WTC11 (cell line): ENCODE results near the gene RPRD2. TPM values are rescaled to one million over a fixed set of nuclear protein-coding genes. Genes with fewer than 3 reads are reported as not detected.

Experiments used
- ATAC-seq: fragments of 200-7000 bp; cut with Tn5 transposase; 2 replicates; pipeline ENCODE4 v1.10.0; 2021; ENCODE audit warnings: mild to moderate bottlenecking, moderate library complexity
- CTCF ChIA-PET: fragments of 300-600 bp; sonication (Branson Sonifier 250); formaldehyde crosslinking; loops from one replicate; lab custom pipeline; 2021; ENCODE audit warnings: antibody characterized with exemption; lab: Charles Lee
- POLR2A ChIA-PET: fragments of 350-600 bp; sonication (Branson Sonifier 250); formaldehyde crosslinking; loops from one replicate; lab custom pipeline; 2021; ENCODE audit warnings: antibody characterized with exemption; lab: Charles Lee
- DNase-seq: peaks from one replicate; pipeline ENCODE4 v3.0.0; 2021; ENCODE audit warnings: low spot score
- H3K27ac Mint-ChIP-seq: 2 replicates; pipeline ENCODE4 v1.8.0; 2021; ENCODE audit warnings: mixed read lengths
- H3K27me3 Mint-ChIP-seq: 2 replicates; pipeline ENCODE4 v1.8.0; 2021; ENCODE audit warnings: low read depth, mild to moderate bottlenecking, moderate library complexity, mixed read lengths
- H3K36me3 Mint-ChIP-seq: 2 replicates; pipeline ENCODE4 v1.8.0; 2021; ENCODE audit warnings: mixed read lengths
- H3K4me1 Mint-ChIP-seq: 2 replicates; pipeline ENCODE4 v1.8.0; 2022; ENCODE audit warnings: mixed read lengths
- H3K4me3 Mint-ChIP-seq: 2 replicates; pipeline ENCODE4 v1.8.0; 2021; ENCODE audit warnings: mild to moderate bottlenecking, moderate library complexity, mixed read lengths
- H3K9me3 Mint-ChIP-seq: 2 replicates; pipeline ENCODE4 v1.8.0; 2021; ENCODE audit warnings: mixed read lengths
- AR ChIP-seq: fragments of 250-450 bp; sonication (Bioruptor Pico); IDR thresholded peaks from 2 replicates; pipeline ENCODE4 v1.9.0; 2021; ENCODE audit warnings: mild to moderate bottlenecking
- CREB1 ChIP-seq: sonication (generic); formaldehyde crosslinking; IDR thresholded peaks from 2 replicates; pipeline ENCODE4 v1.8.0; 2023; ENCODE audit warnings: mild to moderate bottlenecking, missing genetic modification reagents
- CTCF ChIP-seq: fragments of 200-600 bp; IDR thresholded peaks from 2 replicates; pipeline ENCODE4 v1.8.0; 2022; ENCODE audit warnings: antibody characterized with exemption
- ERG ChIP-seq: fragments of 250-450 bp; sonication (Bioruptor Pico); IDR thresholded peaks from 2 replicates; pipeline ENCODE4 v1.8.0; 2021; ENCODE audit warnings: mild to moderate bottlenecking
- FOXK1 ChIP-seq: sonication (generic); formaldehyde crosslinking; IDR thresholded peaks from 2 replicates; pipeline ENCODE4 v1.8.0; 2022; ENCODE audit warnings: mild to moderate bottlenecking, moderate library complexity, missing genetic modification reagents
- GTF2I ChIP-seq: fragments of 250-450 bp; sonication (Bioruptor Pico); conservative IDR thresholded peaks from 2 replicates; pipeline ENCODE4 v1.4.0; 2021; ENCODE audit warnings: mild to moderate bottlenecking
- HMGXB4 ChIP-seq: sonication (generic); formaldehyde crosslinking; IDR thresholded peaks from 2 replicates; pipeline ENCODE4 v1.8.1; 2023; ENCODE audit warnings: mild to moderate bottlenecking, moderate library complexity, missing genetic modification reagents
- IRF2 ChIP-seq: sonication (generic); formaldehyde crosslinking; IDR thresholded peaks from 2 replicates; pipeline ENCODE4 v1.8.0; 2022; ENCODE audit warnings: low read depth, missing genetic modification reagents, borderline replicate concordance
- JAZF1 ChIP-seq: fragments of 250-450 bp; sonication (Bioruptor Pico); IDR thresholded peaks from 2 replicates; pipeline ENCODE4 v1.9.0; 2021; ENCODE audit warnings: moderate library complexity, mild to moderate bottlenecking, inconsistent platforms
- SMAD4 ChIP-seq: sonication (generic); formaldehyde crosslinking; IDR thresholded peaks from 2 replicates; pipeline ENCODE4 v1.8.0; 2022; ENCODE audit warnings: mild to moderate bottlenecking, missing genetic modification reagents
- SOX15 ChIP-seq: fragments of 250-450 bp; sonication (Bioruptor Pico); IDR thresholded peaks from 2 replicates; pipeline ENCODE4 v1.9.0; 2021; ENCODE audit warnings: mild to moderate bottlenecking
- STAT6 ChIP-seq: sonication (generic); formaldehyde crosslinking; conservative IDR thresholded peaks from 2 replicates; pipeline ENCODE4 v1.8.1; 2023; ENCODE audit warnings: mild to moderate bottlenecking, low read depth, missing genetic modification reagents, moderate library complexity
- TCF7 ChIP-seq: sonication (generic); formaldehyde crosslinking; IDR thresholded peaks from 2 replicates; pipeline ENCODE4 v1.8.0; 2022; ENCODE audit warnings: mild to moderate bottlenecking, low read depth, missing genetic modification reagents, moderate library complexity
- total RNA-seq: library from RNA; stranded (reverse); gene quantifications from 3 replicates; pipeline ENCODE4 v1.2.3, GENCODE V29; 2021
- TF ChIP-seq, protein P1 (sequence below): sonication (generic); formaldehyde crosslinking; IDR thresholded peaks from 2 replicates; pipeline ENCODE4 v1.8.0; 2022; ENCODE audit warnings: mild to moderate bottlenecking, missing genetic modification reagents
- TF ChIP-seq, protein P2 (sequence below): fragments of 250-450 bp; sonication (Bioruptor Pico); IDR thresholded peaks from 2 replicates; pipeline ENCODE4 v1.9.0; 2021; ENCODE audit warnings: mild to moderate bottlenecking, borderline replicate concordance
- TF ChIP-seq, protein P3 (sequence below): sonication (generic); formaldehyde crosslinking; IDR thresholded peaks from 2 replicates; pipeline ENCODE4 v1.8.1; 2022; ENCODE audit warnings: mild to moderate bottlenecking, missing genetic modification reagents, moderate library complexity, borderline replicate concordance

Gene RPRD2
- total RNA-seq, 1 experiment from 2014 or later: 26.1 TPM

DNA sequence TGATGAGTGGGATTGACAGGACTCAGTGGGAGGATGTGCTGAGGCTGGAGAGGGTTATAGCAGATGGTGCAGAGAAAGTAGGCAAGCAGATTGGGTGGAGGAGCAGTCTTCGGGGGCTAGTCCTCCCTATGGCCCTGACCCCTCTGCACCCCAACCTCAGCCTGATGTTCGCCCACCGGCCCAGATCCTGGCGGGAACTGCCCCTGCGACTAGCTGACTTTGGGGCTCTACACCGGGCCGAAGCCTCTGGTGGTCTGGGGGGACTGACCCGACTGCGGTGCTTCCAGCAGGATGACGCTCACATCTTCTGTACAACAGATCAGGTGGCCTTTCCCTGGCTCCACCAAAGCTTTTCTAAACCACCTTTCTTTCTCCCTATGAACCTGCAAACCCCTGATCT, 134.4 kb downstream of the RPRD2 start (continued):
- TF ChIP-seq STAT6 (CRISPR knock-in tag) (no peak), TCF7 (CRISPR knock-in tag) (no peak), JAZF1 (CRISPR knock-in tag) (no peak), SOX15 (CRISPR knock-in tag) (no peak)
- TF ChIP-seq, protein P1, sequence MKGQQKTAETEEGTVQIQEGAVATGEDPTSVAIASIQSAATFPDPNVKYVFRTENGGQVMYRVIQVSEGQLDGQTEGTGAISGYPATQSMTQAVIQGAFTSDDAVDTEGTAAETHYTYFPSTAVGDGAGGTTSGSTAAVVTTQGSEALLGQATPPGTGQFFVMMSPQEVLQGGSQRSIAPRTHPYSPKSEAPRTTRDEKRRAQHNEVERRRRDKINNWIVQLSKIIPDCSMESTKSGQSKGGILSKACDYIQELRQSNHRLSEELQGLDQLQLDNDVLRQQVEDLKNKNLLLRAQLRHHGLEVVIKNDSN: no peak
- TF ChIP-seq, protein P2, sequence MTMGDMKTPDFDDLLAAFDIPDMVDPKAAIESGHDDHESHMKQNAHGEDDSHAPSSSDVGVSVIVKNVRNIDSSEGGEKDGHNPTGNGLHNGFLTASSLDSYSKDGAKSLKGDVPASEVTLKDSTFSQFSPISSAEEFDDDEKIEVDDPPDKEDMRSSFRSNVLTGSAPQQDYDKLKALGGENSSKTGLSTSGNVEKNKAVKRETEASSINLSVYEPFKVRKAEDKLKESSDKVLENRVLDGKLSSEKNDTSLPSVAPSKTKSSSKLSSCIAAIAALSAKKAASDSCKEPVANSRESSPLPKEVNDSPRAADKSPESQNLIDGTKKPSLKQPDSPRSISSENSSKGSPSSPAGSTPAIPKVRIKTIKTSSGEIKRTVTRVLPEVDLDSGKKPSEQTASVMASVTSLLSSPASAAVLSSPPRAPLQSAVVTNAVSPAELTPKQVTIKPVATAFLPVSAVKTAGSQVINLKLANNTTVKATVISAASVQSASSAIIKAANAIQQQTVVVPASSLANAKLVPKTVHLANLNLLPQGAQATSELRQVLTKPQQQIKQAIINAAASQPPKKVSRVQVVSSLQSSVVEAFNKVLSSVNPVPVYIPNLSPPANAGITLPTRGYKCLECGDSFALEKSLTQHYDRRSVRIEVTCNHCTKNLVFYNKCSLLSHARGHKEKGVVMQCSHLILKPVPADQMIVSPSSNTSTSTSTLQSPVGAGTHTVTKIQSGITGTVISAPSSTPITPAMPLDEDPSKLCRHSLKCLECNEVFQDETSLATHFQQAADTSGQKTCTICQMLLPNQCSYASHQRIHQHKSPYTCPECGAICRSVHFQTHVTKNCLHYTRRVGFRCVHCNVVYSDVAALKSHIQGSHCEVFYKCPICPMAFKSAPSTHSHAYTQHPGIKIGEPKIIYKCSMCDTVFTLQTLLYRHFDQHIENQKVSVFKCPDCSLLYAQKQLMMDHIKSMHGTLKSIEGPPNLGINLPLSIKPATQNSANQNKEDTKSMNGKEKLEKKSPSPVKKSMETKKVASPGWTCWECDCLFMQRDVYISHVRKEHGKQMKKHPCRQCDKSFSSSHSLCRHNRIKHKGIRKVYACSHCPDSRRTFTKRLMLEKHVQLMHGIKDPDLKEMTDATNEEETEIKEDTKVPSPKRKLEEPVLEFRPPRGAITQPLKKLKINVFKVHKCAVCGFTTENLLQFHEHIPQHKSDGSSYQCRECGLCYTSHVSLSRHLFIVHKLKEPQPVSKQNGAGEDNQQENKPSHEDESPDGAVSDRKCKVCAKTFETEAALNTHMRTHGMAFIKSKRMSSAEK (CRISPR knock-in tag): no peak
- TF ChIP-seq, protein P3, sequence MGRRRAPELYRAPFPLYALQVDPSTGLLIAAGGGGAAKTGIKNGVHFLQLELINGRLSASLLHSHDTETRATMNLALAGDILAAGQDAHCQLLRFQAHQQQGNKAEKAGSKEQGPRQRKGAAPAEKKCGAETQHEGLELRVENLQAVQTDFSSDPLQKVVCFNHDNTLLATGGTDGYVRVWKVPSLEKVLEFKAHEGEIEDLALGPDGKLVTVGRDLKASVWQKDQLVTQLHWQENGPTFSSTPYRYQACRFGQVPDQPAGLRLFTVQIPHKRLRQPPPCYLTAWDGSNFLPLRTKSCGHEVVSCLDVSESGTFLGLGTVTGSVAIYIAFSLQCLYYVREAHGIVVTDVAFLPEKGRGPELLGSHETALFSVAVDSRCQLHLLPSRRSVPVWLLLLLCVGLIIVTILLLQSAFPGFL (CRISPR knock-in tag): no peak

GRCh38 chr1:150505431-150505830, 141.5 kb downstream of the RPRD2 start:
- TF ChIP-seq HMGXB4 (CRISPR knock-in tag) (no peak), SMAD4 (CRISPR knock-in tag) (no peak), GTF2I (CRISPR knock-in tag) (no peak), ERG (CRISPR knock-in tag) (no peak), CREB1 (CRISPR knock-in tag) (no peak), IRF2 (CRISPR knock-in tag) (no peak), FOXK1 (CRISPR knock-in tag) (no peak), CTCF (no peak), AR (CRISPR knock-in tag) (no peak)
- TF ChIP-seq, protein P3 (CRISPR knock-in tag): no peak
- Mint-ChIP-seq H3K36me3 (peaks cover 47% of the 10 kb centered on the region), H3K4me1 (no peaks in the 10 kb centered on the region), H3K4me3 (no peak overlapping the region), H3K27ac (no peak overlapping the region), H3K27me3 (no peaks in the 10 kb centered on the region), H3K9me3 (no peaks in the 10 kb centered on the region)
- DNase-seq: no peak
- no peak for ATAC-seq
- ChIA-PET POLR2A (no interaction called here), CTCF (no interaction called here)
